ENCODE data around the gene LYRM2. TPM values are rescaled to one million over a fixed set of nuclear protein-coding genes. Genes with fewer than 3 reads are reported as not detected.

Gene LYRM2
- total RNA-seq, 2 donors from 2014 or later = 8.0 to 13.8 TPM

- Histone ChIP-seq H3K27me3 (no peaks in the 10 kb centered on the region), H3K9me3 (no peaks in the 10 kb centered on the region), H3K36me3 (replicated peaks in 1 of 2; ENCODE audit: insufficient read depth in 1 of 2, low read depth in 2 of 2) (peaks cover 0 to 31% of the 10 kb centered on the region in 2 donors), H3K4me3 (no peak overlapping the region), H3K4me1 (no peaks in the 10 kb centered on the region), H3K27ac (no peak overlapping the region)
- DNase-seq (no peak), ATAC-seq (no peak)
- TF ChIP-seq POLR2A (IDR thresholded peaks at IDR 0.05) = no peak
- intact Hi-C loops (cut with DNase I) = no loop called here
- WGBS, 2 donors = 87 to 88% methylated on average over 5 of the region's 5 CpGs
These were observed 29.5 kb upstream of the LYRM2 start for GRCh38 chr6:89667872-89668556.

- no peaks in the 10 kb centered on the region for H3K4me1 ChIP-seq
- TF ChIP-seq POLR2A (IDR thresholded peaks at IDR 0.05) (no peak), CTCF (IDR thresholded peaks at IDR 0.05) (no peak)
- ATAC-seq = no peak
- no peak for DNase-seq
- no peaks in the 10 kb centered on the region for H3K9me3 ChIP-seq
- no peak overlapping the region for H3K27ac ChIP-seq
- H3K36me3 ChIP-seq (replicated peaks in 1 of 2; ENCODE audit: insufficient read depth in 1 of 2, low read depth in 2 of 2) = peaks cover 0 to 21% of the 10 kb centered on the region in 2 donors
- WGBS, 2 donors = 93 to 98% methylated on average over 4 of the region's 4 CpGs
- H3K4me3 ChIP-seq = no peak overlapping the region
- intact Hi-C loops (cut with DNase I) = no loop called here
- H3K27me3 ChIP-seq = no peaks in the 10 kb centered on the region
These were observed 24.2 kb upstream of the LYRM2 start for GRCh38 chr6:89662659-89663223.

- WGBS, 2 donors = 41 to 56% methylated on average over 1 of the region's 1 CpG
- Histone ChIP-seq H3K4me3 (no peak overlapping the region), H3K9me3 (no peaks in the 10 kb centered on the region), H3K27ac (no peak overlapping the region), H3K4me1 (no peaks in the 10 kb centered on the region), H3K27me3 (no peaks in the 10 kb centered on the region), H3K36me3 (replicated peaks in 1 of 2; ENCODE audit: insufficient read depth in 1 of 2, low read depth in 2 of 2) (peaks cover 0 to 29% of the 10 kb centered on the region in 2 donors)
- intact Hi-C loops (cut with DNase I) = no loop called here
- ATAC-seq (no peak), DNase-seq (no peak)
- TF ChIP-seq CTCF (IDR thresholded peaks at IDR 0.05) (no peak), POLR2A (IDR thresholded peaks at IDR 0.05) (no peak)
These were observed 23.0 kb upstream of the LYRM2 start for GRCh38 chr6:89661559-89661958.

- ATAC-seq (no peak), DNase-seq (no peak)
- Histone ChIP-seq H3K4me3 (no peak overlapping the region), H3K4me1 (no peaks in the 10 kb centered on the region), H3K9me3 (no peaks in the 10 kb centered on the region), H3K27ac (no peak overlapping the region), H3K36me3 (replicated peaks in 1 of 2; ENCODE audit: insufficient read depth in 1 of 2, low read depth in 2 of 2) (peaks cover 0 to 27% of the 10 kb centered on the region in 2 donors), H3K27me3 (no peaks in the 10 kb centered on the region)
- 89% methylated on average over 4 of the region's 4 CpGs for WGBS, 2 donors
- TF ChIP-seq POLR2A (IDR thresholded peaks at IDR 0.05) (no peak), CTCF (IDR thresholded peaks at IDR 0.05) (no peak)
- intact Hi-C loops (cut with DNase I) = no loop called here
These were observed 22.4 kb upstream of the LYRM2 start for GRCh38 chr6:89660981-89661380.

GRCh38 chr6:89657445-89658158 is 19.1 kb upstream of the LYRM2 start:
- Histone ChIP-seq H3K9me3 (no peaks in the 10 kb centered on the region), H3K27me3 (no peaks in the 10 kb centered on the region), H3K27ac (no peak overlapping the region), H3K4me3 (no peak overlapping the region), H3K4me1 (no peaks in the 10 kb centered on the region), H3K36me3 (replicated peaks in 1 of 2; ENCODE audit: insufficient read depth in 1 of 2, low read depth in 2 of 2) (peaks cover under 1 to 33% of the 10 kb centered on the region in 2 donors)
- TF ChIP-seq CTCF (IDR thresholded peaks at IDR 0.05) (no peak), POLR2A (IDR thresholded peaks at IDR 0.05) (no peak)
- 81% methylated on average over 13 of the region's 13 CpGs for WGBS, 2 donors
- no peak for DNase-seq
- intact Hi-C loops (cut with DNase I) = no loop called here
- ATAC-seq = no peak

Data from body of pancreas (tissue), 4 donors.